Fibroblast of skin of back (primary cell): ENCODE data around the gene FTO.
A peak's percentile ranks its signal among the peaks of the same experiment; 100 is the strongest.
"Not testable (repeated sequence)": the region's sequence is repeated elsewhere in the genome, so short reads cannot be mapped to it uniquely, and the experiment has no call there.

ENCODE experiments used
- DNase-seq: peaks from one replicate; pipeline ENCODE4 v3.0.0-alpha.2; 2013

The FTO gene

GRCh38 chr16:53865494-53865863, 161.5 kb downstream of the FTO start:
- no peak for DNase-seq

- DNase-seq, result no peak
These were observed 162.6 kb downstream of the FTO start for GRCh38 chr16:53866520-53866919.

- no peak for DNase-seq
These were observed 166.9 kb downstream of the FTO start for GRCh38 chr16:53870831-53871230.

DNA sequence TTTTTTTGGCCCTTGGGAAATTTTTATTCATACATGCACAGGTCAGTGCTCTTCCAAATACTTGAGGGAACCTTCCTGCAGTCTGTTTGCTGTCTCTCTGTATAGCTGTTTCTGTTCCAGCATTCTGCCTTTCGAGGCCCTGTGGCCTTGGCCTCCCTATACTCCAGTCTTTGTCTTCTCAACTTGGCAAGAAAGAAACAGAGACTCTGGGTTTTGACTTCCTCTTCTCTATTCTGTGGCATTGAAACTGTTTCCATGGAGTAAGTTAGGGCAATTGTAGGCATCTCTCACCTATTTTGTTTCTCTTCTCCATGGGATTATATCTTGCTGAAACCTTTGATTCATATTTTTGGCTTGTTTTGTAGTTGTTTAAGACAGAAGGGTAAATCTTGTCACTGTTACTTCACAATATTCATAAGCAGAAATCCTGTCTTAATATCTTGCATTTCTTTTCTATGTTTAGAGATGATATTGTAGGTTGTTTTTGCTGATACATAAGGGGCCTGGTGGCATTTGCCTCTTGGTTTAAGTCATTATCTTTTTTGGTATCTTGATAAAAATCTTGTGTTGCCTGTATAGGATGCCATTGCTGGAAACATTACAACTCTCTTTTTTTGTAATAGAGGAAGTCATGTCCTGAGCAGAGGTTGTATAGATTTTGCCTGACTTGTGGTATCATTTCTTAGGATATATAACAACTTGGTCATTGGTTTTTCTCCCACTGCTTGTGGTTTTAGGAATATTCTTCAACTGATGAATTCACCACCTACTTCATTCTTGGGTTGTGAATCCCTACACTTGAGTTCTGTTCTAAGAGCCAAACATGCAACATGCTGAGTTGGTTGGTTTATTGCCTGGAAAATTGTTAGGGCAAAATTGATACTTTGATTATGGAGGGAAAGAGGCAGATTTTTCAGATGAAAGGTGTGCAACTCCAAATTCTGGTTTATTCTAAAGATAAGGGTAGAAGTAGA, 168.6 kb downstream of the FTO start:
- DNase-seq, result peak; percentile 82

GRCh38 chr16:53876811-53877210, 172.9 kb downstream of the FTO start:
- no peak for DNase-seq

DNA sequence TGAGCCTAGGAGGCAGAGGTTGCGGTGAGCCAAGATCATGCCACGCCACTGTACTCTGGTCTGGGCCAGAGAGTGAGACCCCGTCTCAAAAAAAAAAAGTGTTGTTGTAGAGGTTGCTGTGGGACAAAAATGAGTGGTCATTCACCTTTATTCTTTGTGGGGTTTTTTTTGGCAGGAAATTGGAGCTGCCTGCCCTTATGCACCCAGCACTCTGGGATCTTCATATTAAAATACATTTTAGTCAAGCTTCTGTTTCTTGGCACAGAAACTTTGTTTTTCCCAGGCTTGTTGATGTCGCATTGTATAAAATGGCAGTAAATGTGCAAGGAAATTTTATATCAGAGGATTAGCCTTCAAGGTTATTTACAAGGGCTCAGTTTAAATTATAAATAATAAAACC, 174.3 kb downstream of the FTO start:
- DNase-seq, result no peak

- peak; percentile 77 for DNase-seq
These were observed 177.4 kb downstream of the FTO start for GRCh38 chr16:53881371-53881770.

- DNase-seq, result no peak
These were observed 178.4 kb downstream of the FTO start for GRCh38 chr16:53882310-53882709.

DNA sequence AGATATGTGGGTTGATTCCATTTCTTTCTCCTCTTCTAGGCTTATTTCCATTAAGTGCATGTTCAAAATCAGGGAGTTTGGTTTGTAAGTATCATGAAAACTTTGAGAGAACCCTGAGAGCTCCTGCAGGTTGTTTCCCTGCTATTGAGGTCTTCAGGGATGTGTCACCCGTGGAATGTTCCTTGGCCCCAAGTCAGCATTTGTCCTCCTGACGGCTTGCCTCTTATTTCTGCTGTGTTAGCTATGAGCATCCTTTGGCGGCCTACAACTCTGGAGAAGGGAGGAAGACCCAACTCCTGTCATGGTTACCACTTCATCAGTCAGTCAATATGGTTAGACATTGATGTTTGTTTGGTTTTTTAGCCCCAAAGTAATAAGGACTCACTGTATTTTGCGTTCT, 180.8 kb downstream of the FTO start:
- DNase-seq, result peak; percentile 32

DNA sequence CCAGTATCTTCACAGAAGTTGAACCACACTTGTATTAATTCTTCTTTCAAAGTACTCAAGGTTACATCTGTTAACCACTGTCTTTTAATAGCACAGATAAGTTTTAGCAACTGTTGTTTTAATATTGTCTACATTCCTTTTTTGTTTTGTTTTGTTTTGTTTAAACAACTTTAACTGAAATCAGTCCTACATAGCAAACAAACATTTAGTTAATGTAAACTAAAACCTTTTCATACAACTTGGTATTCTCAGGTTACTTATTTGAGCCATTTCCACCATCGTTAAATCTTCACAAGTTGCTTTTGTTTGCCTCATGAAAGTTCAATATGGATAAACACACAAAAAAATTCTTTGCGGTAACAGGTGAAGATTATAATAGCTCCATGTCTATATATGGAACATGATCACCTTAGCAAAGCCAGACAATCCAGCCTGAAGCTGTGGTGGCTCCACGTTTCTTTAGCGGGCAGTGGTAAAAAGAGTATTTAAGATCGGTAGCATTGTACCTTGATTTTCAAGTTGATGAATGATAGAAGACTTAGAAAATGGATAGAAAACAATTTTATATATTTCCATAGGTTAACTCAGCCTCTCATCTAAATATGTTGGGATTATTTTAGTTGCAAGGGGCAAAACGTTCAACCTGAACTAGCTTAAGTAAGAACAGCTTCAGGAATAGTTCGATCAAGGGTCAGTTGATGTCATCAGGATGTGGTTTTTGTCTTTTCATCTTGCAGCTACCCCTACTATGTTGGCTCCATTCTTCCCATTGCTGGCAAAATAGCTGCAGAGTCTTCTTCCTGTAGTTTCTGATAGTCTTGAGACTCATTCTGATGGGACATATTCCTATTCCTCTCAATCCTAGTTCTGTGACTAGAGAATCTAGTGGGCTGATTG, 182.8 kb downstream of the FTO start:
- DNase-seq, result no peak

GRCh38 chr16:53888222-53888621, 184.3 kb downstream of the FTO start:
- no peak for DNase-seq

DNA sequence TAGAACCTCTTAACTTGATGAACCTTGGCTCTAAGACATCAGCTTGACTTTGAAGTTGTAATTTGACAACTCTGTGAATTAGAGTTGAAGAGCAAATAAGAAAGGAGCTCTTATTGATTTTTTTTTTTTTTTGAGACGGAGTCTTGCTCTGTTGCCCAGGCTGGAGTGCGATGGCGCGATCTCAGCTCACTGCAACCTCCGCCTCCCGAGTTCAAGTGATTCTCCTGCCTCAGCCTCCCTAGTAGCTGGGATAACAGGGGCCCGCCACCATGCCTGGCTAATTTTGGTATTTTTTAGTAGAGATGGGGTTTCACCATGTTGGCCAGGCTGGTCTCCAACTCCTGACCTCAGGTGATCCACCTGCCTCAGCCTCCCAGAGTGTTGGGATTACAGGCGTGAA, 186.9 kb downstream of the FTO start:
- DNase-seq, result not testable (repeated sequence)

DNA sequence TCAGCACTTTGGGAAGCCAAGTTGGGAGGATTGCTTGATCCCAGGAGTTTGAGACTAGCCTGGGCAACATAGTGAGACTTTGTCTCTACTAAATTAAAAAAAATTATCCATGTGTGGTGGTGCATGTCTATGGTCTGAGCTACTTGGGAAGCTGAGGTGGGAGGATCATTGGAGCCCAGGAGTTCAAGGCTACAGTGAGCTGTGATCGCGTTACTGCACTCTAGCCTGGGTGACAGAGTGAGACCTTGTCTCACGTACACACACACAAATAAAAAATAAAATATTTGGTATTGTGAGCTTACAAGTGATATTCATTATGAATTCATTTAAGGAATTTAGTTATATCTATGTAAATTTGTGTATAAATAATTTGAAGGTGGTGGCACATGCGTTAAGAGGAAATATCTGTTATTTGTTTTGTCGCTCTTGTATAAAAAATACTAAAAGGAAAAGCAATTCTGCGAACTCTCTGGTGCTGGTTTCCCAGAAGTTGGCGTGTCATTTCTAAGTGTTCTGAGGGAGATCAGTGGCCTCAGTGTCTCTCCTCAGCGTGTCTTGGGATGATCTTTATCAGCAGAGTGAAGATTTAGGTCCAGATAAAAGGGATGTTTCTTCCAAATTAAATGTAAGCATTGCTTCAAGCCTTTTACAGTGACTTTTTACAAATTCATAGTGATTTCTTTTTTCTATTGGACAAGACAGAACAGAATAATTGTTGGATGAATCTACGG, 187.6 kb downstream of the FTO start:
- DNase-seq, result no peak

DNA sequence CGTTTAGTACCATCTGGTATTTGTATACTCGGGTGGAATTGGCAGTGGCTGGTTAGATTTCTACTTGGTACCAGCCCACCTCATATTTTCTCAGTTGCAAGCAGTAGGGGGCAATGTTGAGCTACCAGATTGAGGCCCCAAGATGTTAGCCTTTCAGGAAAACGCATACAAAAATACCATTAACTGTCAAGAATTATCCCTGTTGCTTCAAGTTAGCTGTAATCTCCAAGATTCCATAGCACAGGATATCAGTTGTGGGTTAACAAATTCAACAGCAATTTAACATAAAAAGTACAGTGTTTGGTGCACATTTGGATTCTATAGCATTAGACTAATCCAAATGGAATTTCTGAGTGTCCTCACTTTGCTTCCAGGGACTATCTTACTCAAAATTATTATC, 188.2 kb downstream of the FTO start:
- peak; percentile 82 for DNase-seq

DNA sequence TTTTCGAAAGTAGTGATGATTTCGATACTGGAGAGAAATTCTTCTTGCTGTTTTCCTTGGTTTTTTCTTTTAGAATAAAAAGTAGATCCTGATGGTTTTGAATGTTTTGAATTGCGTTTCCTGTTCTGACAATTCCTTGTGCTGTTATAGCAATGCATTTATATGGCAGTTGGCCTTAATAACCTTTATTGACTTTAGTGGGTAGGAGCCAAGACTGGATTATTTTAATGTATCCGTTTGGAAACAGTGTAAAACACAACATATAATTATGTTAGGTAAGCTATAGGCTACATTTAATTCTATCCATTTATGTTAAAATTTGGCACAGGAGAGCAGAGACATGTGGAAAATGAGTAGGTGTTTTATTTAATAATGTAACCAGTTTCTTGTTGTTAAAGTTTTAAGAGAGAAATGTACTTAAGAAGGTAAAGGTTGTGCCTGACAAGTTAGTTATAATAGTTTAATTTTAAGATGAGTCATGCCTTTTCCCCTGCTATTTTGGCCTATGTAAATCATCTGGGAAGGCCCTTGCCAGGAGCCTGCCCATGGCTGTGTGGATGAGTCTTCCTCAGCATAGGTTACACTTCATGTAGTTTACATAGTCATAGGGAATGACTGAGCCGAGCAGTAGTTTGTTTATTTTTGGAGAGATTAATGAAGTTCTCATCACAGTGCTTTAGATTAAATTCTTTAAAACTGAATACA, 189.9 kb downstream of the FTO start:
- peak; percentile 79 for DNase-seq

DNA sequence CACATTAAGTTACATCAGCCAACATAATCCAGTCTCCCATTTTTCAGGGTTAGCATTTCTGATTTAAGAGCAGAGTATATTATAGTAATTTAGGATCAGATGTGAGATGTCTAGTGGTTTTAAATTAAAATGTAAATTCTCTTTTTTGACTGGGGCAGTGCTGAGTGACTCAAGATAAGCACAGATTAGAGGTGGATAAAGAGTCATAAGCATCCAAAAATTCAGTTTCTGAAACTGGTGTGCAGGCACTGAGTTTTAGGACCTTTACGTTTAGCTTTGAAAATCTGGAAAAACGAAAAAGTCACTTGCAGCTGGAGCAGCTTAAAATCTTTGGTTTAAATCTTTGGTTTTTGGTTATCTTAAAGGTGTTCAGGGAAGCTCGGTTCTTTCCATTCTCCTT, 190.7 kb downstream of the FTO start:
- no peak for DNase-seq

DNA sequence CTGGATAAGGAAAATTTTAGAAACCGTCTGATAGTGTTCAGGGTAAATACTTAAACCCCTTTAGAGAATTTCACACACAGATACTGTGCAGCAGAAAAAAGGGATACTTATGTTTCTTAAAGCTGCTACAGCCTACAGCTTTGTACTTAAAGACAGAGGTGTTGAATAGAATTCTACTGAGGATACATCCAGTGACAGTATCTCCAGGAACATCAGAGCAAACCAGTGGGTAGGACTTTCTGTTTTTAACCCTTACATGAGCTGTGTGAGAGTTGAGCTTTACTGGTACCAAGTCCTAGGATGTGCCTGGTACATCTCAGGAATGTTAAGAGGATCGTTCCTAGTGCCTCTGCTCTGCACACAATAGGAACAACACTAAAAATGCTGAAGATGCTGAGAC, 191.5 kb downstream of the FTO start:
- no peak for DNase-seq

- DNase-seq, result no peak
These were observed 191.9 kb downstream of the FTO start for GRCh38 chr16:53895851-53896250.

DNA sequence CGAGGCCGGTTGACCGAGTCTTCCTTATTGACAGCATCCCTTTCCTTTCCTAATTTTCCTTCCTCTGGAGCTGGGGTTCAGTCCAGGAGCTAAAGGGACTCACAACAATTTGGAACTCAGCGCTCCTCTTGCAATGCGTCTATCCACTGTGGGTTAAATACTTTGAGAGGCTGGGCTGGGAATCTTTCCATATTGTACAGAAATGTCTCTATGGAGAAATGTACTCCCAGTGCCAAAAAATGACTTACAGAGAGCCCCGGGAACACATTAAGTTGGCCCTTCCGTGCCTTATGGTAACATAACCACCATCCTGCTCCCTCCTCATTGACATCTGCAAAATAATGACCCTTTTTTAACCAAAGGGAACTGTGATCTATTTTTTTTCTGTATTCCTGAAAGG, 192.8 kb downstream of the FTO start:
- DNase-seq, result peak; percentile 19

DNA sequence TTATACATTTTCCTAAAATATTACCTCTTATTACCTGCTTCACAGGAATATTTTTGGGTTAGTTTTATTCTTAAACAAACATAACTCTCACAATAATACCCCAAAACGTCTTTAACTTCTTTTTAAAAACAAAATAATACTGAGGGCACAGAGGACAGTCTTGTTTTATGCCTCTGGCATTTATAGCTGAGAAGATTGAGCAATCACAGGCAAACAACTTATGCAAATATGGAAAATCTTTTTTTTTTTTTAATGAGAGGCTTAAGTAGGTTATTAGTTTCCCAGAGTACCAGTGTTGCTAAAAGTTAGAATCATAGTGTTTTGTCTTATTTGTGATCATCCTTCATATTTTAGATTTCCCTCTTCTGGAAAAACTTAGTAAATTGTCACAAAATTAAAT, 195.0 kb downstream of the FTO start:
- no peak for DNase-seq

DNA sequence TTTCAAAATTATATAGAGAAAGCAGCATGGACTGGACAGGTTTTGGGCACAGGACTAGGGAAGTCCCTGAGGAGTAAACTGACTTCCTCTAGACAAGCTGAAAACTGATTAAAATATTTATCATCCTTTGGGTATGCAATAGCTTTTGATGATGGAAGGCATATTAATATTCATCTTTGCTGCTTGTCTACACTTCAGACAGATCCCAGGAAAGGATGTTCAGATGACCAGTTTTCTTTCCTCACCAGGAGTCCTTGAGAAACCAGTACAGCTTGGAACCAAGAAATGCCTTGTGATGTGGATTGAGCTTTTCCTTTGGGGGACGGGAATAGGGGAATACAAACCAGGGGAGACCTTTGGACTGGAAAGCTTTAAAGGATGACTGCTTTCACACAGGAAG, 195.5 kb downstream of the FTO start:
- DNase-seq, result peak; percentile 30

GRCh38 chr16:53900667-53901066, 196.7 kb downstream of the FTO start:
- no peak for DNase-seq
